HG02623 (cell line): ENCODE results near the gene MLXIP.
"Not testable (repeated sequence)": the region's sequence is repeated elsewhere in the genome, so short reads cannot be mapped to it uniquely, and the experiment has no call there.

Experiments used
- ATAC-seq: cut with Tn5 transposase; IDR thresholded peaks from one replicate; pipeline ENCODE4 v1.9.1; 2021; ENCODE audit warnings: moderate library complexity; ENCODE audit not compliant: unreplicated experiment

MLXIP gene

DNA sequence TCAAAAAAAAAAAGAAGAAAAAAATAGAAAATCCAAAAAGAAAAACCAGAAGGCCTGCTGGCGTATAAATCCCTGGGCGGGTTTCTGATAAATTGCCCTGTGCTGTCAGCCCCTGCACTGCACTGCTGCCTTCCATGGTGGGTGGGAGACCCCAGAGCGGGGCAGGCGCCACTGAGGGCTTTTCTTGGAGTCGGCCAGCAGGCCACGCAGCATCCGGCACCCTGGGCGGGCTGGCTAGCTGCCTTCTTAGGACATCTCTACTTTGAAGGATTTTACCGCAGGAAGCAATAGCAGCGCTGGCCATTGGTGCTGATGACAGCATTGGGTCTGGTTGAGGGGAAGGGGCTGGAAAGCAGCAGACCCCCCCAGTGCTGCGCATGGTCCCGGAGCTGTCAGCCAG is 66.3 kb downstream of the MLXIP start:
- no peak for ATAC-seq

DNA sequence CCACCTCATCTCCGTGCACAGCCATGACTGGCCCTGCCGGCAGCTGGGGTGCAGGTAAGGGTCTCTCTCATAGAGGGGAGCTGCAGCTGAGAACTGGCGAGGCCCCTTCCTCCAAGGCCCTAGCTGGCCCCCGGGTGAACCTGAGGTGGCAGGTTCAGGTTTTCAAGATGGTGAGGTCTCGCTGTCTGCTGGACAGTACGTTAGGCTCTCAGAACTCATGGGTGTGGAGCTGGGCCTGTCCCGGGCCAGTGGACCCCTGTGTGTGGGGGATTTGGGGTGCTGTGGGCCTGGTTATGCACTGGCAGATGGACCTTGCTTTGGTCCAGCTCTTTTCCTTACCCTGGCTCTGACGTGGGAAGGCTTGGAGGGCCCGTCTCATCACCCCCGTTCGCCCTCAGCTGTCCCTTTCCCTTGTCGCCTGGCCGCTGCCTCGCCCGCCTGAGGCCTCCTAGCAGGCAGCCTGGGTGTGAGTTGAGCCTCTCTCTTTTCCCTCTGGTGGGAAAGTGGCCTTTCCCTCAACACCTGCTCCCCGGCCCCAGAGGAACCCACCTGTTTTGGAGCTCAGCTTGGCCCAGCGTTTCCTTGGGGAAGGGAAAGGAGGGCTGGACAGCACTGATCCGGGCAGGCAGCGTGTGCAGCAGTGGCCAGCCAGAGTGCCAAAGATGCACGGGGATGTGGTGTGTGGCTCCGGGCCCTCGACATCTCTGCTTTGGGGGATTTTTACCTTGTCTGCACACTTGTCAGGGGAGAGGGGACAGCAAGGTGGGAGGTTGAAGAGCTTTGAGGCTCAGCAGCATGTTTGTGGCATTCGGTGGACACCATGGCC is 67.2 kb downstream of the MLXIP start:
- no peak for ATAC-seq

DNA sequence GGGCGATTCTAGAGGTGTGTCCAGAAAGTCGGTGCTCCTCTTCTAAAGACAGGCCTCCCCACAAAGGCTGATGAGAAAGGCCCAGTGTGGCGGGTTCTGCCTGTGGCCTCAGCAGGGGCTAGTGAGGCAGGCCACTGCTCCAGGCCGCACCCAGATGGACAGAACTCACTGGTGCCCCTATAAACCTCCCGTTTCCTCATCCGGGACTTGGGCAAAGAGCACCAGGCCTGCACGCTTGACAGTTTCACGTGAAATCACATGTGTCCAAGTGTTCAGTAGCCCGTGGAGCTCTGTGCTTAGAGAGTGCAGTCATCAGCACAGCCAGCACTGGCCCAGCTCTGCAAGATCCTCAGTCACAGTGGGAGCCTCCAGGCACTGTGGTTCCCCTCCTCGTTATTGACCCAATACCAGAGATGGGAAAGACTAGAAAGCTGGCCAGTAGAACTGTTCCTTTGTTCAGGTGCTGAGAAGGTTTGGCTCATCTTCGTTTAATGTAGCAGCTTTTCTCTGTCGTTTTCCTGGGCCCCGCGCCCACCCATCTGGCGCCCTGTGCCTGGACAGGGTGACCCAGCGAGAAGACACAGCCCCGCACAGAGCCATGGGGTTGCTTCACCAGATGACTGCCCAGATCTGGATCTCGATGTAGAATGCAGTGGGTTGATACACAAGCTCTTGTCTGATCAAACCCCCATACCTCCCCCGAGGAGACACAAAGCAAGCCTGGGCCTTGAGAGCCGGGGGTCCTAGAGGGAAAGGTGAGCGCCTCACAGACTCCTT is 69.1 kb downstream of the MLXIP start:
- no peak for ATAC-seq

DNA sequence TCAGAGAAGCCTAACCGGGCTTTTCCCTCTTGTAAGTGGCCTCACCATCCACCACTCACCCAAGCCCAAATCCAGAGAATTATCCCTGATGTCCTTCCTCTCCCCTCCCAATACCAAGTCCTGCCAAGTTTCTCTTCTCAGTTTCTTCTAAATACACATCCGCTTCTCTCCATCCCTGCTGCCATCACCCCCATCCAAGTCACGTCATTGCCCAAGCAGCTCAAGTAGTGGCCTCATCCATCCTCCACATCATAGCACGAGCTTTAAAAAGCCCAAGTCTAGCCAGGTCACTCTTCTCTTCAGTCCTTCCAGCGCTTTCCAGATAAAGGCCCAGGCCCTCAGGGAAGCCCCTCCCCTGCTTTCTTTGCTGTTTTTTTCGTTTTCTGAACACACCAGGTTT is 70.1 kb downstream of the MLXIP start:
- ATAC-seq = no peak

DNA sequence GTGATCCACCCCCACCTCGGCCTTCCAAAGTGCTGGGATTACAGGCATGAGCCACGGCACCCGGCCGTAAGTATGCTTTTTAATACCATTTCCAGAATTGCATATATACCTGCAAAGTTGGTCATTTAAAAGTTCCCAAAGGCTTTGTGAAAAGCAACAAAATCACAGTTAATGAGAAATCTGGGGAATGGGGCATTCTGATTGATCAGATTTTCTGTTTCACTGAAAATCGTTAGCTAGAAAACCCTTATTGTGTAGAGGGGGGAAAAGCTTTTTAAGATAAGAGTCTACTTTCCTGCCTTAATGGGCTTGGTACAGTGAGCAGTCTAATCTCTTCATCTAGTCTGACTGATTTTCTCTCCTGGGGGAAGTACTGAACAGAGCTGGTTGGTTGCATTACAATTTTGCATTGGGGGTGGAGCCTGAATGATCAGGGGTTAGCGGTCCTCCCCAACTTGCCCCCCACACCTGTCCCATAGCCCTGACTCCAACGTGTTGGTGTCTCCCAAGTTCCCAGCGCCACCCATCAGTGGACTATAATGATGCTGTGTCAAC is 71.6 kb downstream of the MLXIP start:
- no peak for ATAC-seq

DNA sequence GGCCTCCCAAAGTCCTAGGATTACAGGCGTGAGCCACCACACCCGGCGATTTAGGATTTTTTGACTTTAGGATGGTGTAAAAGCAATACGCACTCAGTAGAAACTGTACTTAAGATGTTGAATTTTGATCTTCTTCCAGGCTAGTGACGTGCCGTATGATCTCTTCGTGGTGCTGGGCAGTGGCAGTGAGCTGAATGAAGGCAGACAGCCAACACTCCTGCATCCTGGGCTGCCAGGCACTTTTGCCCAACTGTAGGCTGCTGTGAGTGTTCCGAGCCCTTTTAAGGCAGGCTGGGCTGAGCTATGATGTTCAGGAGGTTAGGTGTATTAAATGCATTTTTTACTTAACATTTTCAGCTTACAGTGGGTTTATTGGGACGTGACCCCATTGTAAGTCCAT is 74.2 kb downstream of the MLXIP start:
- ATAC-seq = no peak

DNA sequence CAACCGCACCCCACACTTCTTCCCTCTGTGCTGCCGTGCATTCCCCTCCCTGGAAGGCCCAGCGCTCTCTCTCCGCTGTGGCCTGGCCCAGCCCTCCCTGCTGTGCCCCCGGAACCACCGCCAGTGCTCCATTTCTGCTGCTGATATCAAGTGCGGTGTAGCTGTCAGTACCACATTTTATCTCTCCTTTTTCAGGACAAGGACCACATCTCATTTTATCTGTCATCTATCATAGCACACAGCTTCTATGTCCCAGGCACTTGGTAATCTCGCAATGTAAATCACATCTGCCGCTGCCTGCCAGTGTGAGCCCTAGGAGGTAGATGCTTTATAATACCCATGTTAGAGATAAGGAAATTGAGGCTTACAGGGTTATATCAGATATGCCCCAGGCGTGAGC is 77.1 kb downstream of the MLXIP start:
- ATAC-seq = no peak

DNA sequence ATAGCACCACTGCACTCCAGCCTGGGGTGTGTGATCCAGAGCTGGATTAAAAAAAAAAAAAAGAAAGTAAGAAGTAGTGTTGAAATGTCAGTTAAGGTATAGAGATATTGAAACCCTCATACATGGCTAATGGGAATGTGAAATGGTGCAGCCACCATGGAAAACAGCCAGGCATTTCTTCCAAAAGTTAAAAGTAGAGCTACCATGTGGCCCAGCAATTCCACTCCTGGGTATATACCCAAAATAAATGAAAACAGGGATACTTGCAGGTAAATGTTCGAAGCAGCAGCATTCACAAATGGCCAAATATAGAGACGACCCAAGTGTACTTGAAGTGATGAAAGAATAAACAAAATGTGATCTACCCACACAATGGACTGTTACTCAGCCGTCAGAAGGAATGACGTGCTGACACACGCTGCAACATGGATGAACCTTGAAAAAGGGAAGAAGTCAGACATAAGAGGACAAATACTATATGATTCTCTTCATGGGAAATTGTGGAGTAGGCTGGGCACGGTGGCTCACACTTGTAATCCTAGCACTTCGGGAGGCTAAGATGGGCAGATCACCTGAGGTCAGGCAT is 80.2 kb downstream of the MLXIP start:
- ATAC-seq = no peak

DNA sequence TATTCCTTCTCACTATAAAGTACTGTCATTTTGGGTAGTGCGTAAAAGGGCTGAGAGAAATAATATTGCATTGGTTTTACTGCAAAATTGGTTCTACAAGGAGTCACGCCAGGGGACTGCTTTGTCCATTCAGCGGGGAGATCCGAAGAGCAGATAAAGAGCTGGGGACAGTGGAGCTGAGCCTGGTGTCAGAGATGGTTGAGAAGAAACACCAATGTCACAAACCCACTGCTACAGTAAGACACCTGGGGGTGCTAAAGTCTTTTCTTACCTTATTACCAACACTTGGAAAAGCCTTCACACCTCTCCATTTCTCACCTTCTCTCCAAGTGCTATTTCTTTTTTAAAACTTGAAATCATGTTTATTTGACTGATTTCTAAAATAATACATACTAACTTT is 81.3 kb downstream of the MLXIP start:
- no peak for ATAC-seq

DNA sequence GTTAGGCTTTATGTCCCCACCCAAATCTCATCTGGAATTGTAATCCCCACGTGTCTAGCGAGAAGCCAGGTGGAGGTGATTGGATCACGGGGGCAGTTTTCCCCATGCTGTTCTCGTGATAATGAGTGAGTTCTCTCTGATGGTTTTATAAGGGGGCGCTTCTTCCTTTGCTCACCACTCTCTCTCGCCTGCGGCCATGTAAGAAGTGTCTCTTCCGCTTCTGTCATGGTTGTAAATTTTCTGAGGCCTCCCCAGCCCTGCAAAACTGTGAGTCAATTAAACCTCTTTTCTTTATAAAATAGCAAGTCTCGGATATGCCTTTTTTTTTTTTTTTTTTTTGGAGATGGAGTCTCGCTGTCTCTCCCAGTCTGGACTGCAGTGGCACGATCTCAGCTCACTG is 82.2 kb downstream of the MLXIP start:
- ATAC-seq = no peak

DNA sequence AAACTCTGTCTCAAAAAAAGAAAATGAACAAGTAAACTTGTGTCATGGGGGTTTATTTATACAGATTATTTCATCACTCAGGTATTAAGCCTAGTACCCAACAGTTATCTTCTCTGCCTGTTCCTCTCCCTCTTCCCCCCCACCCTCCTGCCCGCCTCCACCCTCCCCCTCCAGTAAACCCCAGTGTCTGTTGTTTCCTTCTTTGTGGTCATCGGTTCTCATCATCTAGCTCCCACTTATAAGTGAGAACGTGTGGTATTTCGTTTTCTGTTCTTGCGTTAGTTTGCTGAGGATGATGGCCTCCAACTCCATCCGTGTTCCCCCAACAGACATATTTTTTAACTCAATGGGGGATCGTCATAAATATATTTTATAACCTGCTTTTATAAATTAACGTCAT is 83.1 kb downstream of the MLXIP start:
- ATAC-seq = no peak

DNA sequence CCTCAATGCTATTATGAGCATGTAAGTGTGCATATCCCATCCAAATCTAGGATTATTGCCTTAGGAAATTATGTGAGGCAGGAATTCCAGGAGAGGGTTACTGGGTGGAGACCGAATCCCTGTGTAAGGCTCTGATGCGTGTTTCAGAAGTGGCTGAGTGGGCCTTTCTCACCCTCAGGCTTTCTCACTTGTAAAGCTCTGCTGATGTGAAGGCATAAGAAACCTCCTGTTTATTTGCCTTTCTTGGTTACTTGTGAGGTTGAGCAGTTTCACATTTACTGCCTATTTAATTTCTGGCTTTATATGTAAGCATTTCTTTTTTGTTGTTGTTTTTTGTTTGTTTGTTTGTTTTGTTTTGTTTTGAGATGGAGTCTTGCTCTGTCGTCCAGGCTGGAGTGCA is 84.4 kb downstream of the MLXIP start:
- ATAC-seq = no peak

DNA sequence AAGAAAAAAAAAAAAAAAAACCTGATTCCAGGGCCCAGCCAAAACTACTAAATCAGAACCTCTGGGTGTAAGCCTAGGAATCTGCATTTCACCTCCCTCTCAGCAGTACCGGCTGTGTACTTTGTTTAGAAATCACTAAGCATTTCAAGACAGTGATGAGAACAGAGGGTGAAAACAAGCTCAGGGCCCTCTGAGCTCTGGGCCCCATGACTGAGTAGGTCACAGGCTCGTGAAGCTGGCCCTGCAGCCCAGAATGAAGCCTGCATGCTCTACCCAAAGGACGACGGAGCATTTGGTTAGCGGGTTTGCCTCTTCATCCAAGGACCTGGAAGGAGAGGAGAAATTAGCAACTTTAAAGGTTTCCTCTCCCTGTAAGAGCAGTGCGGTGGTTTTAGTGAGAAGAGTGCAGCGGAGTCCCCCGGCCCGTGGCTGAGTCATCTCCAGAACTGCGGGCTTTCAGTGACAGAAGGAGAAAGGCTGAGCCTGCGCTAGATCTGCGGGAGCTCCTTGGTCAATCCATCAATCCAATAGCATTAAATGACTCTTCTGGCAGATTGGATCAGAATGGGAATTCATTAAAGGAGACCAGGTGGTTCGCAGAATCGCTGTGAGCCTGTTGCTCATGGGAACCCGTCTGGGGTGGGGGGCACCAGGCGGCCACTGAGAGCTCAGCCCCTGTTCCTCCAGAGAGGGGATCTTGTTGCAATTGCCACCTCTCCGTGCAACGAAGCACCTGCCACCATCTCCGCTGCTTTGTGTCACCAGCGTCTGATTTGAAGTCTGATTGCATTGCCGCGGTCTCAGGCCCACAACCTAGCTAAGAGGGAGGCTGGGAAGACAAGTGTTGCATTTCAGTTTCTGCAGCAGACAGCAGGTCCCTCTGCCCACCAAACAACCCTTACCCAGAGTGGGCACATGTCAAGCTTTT is 88.1 kb downstream of the MLXIP start:
- no peak for ATAC-seq

DNA sequence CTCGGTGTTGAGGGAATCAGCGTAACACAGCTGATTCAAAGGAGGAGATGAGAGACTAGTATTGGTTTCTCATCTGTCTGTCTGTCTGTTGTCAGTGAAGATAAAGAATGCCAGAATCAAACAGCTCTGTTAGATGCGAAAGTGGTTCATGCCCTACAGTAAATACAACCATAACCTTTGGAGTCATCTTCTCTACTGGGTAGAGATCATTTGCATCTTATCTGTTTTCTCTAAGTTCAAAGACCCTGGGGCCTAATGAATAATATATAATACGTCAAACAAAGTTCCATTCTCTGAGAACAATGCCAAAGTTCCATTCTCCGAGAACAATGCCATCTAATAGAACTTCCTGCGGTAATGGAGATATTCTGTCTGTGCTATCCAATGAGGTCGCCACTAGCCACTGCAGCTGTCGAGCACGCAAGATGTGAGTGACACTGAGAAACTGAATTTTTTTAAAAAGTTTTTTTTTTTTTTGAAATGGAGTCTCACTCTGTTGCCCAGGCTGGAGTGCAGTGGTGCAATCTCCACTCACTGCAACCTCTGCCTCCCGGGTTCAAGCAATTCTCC is 88.9 kb downstream of the MLXIP start:
- no peak for ATAC-seq

DNA sequence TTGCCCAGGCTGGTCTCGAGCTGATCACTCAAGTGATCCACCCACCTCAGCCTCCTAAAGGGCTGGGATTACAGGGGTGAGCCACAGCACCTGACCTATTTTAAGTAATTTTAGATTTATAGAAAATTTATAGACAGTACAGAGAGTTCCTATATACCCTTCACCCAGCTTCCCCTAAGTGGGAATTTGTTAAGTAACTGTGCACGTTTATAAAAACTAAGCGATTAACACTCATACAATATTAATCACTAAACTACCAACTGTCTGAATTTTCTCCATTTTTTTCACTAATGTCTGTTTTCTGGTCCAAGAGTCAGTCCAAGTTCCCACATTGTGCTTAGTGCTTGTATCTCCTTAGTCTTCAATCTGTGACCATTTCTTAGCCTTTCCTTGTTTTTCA is 89.9 kb downstream of the MLXIP start:
- no peak for ATAC-seq

DNA sequence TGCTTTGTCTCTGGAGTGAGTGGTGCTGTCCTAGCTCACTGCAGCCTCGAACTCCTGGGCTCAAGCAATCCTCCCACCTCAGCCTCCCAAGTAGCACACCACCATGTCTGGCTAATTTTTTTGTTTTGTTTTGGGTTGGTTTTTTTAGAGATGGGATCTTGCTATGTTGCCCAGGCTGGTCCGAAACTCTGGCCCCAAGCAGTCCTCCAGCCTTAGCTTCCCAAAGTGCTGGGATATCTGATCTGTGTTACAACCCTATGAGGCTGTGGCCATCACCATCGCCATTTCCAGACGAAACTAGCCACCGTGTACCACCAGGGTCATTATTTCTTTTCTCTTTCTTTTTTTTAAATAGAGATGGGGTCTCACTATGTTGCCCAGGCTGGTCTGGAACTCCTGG is 92.8 kb downstream of the MLXIP start:
- no peak for ATAC-seq

DNA sequence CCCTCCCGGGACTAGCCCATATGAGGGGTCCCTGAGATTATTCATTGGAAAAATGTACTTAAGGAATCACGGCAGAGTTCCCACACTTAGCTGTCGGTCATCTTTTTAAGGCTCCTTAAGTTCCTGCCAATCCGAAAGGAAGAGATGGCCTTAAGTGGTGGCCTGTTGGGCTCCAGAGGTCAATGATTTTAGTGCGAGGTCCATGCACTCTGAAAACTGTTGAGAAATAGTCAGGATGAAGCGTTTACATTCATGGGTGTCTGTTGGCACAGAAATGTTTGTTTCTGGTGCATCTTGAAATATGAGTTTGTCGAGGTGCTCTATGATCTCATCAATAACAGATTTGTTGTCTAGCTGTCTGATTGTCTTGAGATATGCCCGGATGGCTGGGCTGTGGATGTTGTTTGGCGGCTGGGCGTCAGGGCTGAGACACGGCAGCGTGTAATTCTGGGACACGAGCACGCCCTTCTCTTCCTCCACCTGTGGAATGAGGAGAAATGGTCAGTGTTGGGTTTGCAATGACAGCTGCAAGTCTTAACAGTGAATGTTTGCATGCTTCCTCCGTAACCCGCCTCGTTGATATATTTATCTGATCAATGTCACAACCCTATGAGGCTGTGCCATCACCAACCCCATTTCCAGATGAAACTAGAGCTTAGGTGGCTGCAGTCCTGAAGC is 93.8 kb downstream of the MLXIP start:
- ATAC-seq = no peak

DNA sequence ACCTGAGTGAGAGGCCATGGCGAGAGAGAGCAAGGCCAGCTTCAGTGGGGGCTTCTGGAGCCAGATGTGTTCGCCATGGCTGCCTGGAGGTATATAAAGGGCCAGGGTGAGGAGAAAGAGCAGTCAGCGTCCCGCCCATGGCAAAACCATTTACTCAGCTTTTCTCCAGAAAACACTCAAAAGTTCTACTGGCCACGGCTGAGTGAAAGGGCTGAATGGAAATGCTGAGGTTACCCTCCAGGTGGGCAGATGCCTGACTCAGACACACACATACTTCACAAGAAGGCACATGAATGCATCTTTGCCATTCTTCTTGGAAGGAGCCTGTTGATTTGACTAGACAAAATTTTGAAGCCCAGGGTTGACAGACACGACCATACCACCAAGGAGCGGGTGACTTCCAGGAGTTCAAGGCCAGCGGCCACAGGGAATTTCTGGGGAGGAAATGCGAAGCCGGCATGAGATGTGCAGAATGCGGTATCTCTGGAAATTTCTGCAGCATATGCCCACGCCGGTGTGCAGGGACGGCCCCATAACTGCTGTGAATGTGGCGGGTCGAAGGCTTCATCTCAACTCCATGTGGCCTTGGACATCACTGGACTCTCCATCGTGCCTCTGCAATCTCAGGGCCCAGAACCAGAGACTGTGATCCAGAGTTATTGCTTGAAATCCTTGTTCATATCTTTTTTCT is 95.7 kb downstream of the MLXIP start, which contains the start of gene IL31:
TSS of gene IL31 (minus strand) at position 67 of the 691 bp plus-strand sequence. CDS start at position 18, 49 bp downstream.
- no peak for ATAC-seq

DNA sequence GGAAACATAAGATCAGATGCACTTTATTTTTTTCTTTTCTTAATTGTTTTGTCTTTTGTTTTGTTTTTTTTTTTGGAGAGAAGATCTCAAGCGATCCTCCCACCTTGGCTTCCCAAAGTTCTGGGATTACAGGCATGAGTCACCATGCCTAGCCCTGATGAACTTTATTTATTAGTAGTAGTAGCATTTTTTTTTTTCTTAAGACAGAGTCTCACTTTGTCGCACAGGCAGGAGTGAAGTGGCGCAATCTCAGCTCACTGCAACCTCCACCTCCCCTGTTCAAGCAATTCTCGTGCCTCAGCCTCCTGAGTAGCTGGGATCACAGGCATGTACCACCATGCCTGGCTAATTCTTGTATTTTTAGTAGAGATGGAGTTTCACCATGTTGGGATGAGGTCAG is 97.9 kb downstream of the MLXIP start:
- ATAC-seq = not testable (repeated sequence)
